DND-41 (cell line): ENCODE measurements around the gene ZNF165.

Experiments used
- EZH2 ChIP-seq: IDR thresholded peaks from 3 replicates; pipeline ENCODE4 v1.6.1; 2012; ENCODE audit warnings: borderline replicate concordance, low read depth, mild to moderate bottlenecking, moderate library complexity, low read length, inconsistent platforms; ENCODE audit not compliant: severe bottlenecking
- TF ChIP-seq, protein P1 (sequence below): IDR thresholded peaks from 2 replicates; pipeline ENCODE4 v1.5.1; 2012; ENCODE audit warnings: borderline replicate concordance, low read length, moderate library complexity, mild to moderate bottlenecking; ENCODE audit not compliant: poor library complexity, severe bottlenecking; ENCODE audit errors: extremely low read depth

DNA sequence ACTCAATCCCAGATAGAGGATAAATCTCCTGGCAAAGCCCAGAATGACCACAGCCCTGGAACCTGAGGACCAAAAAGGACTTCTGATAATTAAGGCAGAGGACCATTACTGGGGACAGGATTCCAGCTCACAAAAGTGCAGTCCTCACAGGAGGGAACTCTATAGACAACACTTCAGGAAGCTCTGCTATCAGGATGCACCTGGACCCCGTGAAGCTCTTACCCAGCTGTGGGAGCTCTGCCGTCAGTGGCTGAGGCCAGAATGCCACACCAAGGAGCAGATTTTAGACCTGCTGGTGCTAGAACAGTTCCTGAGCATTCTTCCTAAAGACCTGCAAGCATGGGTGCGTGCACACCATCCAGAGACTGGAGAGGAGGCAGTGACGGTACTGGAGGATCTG is 45.0 kb downstream of the ZNF165 start:
- TF ChIP-seq, protein P1, sequence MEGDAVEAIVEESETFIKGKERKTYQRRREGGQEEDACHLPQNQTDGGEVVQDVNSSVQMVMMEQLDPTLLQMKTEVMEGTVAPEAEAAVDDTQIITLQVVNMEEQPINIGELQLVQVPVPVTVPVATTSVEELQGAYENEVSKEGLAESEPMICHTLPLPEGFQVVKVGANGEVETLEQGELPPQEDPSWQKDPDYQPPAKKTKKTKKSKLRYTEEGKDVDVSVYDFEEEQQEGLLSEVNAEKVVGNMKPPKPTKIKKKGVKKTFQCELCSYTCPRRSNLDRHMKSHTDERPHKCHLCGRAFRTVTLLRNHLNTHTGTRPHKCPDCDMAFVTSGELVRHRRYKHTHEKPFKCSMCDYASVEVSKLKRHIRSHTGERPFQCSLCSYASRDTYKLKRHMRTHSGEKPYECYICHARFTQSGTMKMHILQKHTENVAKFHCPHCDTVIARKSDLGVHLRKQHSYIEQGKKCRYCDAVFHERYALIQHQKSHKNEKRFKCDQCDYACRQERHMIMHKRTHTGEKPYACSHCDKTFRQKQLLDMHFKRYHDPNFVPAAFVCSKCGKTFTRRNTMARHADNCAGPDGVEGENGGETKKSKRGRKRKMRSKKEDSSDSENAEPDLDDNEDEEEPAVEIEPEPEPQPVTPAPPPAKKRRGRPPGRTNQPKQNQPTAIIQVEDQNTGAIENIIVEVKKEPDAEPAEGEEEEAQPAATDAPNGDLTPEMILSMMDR, result no peak
- no peak for TF ChIP-seq EZH2
